ENCODE data around the gene GOLGA7B.

DNA sequence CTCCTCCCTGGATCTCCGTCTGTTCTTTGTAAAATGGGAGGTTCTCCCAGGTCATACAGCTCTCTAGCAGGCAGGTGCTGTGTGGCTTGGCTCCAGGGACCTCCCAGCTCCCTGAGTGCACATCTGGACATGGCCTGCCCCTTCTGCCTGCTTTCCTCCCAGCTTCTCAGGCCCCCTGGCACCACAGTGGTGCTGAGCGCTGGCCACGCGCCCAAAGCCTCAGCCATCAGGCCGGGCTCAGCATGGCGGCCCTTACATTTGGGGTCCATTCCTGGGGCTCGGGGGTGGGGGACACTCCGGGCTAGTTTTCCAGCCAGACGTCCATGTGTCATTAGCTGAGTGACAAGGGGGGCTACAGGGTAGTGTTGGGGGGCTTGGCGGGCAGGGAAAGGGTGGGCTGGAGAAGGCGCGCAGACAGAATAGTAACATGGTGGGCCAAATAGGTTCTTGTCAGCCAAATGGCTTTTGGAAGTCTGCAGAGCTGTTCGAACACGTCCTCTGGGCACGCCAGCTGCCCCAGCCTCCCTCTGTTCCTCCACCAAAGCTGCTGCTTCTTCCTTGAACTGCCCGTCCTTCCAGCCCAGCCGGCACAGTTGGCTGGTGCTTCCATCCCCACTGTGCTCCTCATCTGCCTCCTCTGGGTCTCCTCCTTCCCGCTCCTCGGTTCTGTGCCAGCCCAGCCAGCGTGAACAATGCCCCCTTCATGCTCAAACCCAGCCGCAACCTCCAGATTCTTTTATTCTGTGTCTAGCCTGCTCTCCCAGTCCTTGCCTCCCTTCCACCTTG is 65.9 kb downstream of the GOLGA7B start:
- TF ChIP-seq, protein P1, sequence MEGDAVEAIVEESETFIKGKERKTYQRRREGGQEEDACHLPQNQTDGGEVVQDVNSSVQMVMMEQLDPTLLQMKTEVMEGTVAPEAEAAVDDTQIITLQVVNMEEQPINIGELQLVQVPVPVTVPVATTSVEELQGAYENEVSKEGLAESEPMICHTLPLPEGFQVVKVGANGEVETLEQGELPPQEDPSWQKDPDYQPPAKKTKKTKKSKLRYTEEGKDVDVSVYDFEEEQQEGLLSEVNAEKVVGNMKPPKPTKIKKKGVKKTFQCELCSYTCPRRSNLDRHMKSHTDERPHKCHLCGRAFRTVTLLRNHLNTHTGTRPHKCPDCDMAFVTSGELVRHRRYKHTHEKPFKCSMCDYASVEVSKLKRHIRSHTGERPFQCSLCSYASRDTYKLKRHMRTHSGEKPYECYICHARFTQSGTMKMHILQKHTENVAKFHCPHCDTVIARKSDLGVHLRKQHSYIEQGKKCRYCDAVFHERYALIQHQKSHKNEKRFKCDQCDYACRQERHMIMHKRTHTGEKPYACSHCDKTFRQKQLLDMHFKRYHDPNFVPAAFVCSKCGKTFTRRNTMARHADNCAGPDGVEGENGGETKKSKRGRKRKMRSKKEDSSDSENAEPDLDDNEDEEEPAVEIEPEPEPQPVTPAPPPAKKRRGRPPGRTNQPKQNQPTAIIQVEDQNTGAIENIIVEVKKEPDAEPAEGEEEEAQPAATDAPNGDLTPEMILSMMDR (IDR thresholded peaks at IDR 0.05; ENCODE audit: low read depth, low read length) = no peak
- no peak for TF ChIP-seq EZH2phosphoT487 (IDR thresholded peaks at IDR 0.05; ENCODE audit: low read depth)
